Lower leg skin (tissue), 3 donors: Measurements from ENCODE around the gene EIF4H.

Experiments
- POLR2A ChIP-seq, 2 donors: fragments of 450-650 bp; IDR thresholded peaks; one replicate each; pipeline ENCODE4 v1.6.1; 2016 to 2017; ENCODE audit warnings: antibody characterized with exemption in 2 of 2, mild to moderate bottlenecking in 1 of 2, moderate library complexity in 1 of 2
- TF ChIP-seq, protein P1 (sequence below), 3 donors: fragments of 450-650 bp; IDR thresholded peaks; one replicate each; pipeline ENCODE4 v1.5.1; 2016; ENCODE audit warnings: antibody characterized with exemption in 3 of 3, mild to moderate bottlenecking in 3 of 3, moderate library complexity in 2 of 3

DNA sequence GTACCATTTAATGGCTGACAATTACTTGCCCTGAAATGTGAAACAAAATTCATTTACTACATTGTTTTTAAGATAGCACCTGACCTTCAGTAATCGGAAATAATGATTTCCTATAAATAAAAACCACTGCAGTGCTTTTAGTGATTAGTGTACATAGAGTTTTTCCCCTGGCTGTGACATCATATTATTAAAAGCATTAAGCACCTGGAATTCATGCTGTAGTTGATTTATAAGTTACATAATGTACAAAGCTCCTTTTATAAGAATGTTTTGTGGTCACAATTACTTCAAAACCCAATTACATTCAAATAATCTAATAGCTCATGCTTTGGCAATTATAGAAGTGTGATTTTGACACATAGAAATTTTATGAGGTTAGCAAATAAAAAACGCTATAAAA is 44.3 kb upstream of the EIF4H start:
- TF ChIP-seq, protein P1, sequence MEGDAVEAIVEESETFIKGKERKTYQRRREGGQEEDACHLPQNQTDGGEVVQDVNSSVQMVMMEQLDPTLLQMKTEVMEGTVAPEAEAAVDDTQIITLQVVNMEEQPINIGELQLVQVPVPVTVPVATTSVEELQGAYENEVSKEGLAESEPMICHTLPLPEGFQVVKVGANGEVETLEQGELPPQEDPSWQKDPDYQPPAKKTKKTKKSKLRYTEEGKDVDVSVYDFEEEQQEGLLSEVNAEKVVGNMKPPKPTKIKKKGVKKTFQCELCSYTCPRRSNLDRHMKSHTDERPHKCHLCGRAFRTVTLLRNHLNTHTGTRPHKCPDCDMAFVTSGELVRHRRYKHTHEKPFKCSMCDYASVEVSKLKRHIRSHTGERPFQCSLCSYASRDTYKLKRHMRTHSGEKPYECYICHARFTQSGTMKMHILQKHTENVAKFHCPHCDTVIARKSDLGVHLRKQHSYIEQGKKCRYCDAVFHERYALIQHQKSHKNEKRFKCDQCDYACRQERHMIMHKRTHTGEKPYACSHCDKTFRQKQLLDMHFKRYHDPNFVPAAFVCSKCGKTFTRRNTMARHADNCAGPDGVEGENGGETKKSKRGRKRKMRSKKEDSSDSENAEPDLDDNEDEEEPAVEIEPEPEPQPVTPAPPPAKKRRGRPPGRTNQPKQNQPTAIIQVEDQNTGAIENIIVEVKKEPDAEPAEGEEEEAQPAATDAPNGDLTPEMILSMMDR (IDR thresholded peaks at IDR 0.05): no peak
- TF ChIP-seq POLR2A (IDR thresholded peaks at IDR 0.05): no peak
